ENCODE data around the gene COL27A1.

COL27A1 gene

DNA sequence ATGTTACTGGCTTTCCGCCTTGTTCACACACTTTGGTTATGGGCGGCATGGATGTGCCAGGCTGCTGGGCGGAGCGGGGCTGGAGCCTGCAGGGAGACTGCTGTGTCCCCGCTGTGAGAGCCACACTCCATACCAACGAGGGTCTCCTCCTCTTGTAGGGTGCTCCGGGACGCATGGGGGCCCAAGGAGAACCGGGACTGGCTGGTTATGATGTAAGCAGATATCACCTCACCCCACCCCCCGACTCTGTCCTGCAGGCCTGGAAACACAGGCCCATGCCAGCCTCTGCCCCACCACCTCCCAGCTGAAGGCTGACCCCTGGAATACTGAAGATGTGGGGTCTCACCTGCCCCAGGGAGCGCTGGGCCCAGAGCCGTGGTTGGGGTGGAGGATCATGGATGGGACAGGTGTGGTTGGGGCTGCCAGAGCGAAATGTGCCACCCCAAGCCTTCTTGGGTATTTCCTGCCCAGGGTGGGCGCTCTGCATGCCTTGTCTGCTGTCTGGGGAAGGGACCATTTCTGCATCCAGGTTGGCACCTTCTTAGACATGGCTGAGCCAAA lies 128.3 kb downstream of the COL27A1 start:
- Histone ChIP-seq H3K36me3 (ENCODE audit: insufficient read depth, low read length) (no peaks in the 10 kb centered on the region), H3K27me3 (ENCODE audit: insufficient read depth, low read length) (0 out of 2 replicates have a peak, but pooled peaks cover 6% of the 10 kb centered on the region), H3K4me2 (ENCODE audit: low read length) (no peak overlapping the region), H3K9me3 (ENCODE audit: low read length) (no peaks in the 10 kb centered on the region), H3F3A (ENCODE audit: insufficient read depth, low read length) (no peaks in the 10 kb centered on the region), H3K9me2 (ENCODE audit: low read depth, low read length) (no peaks in the 10 kb centered on the region), H3K9ac (ENCODE audit: low read length) (no peak overlapping the region), H4K20me1 (ENCODE audit: insufficient read depth, low read length) (no peaks in the 10 kb centered on the region), H2AFZ (ENCODE audit: low read length) (no peak overlapping the region), H3K4me1 (ENCODE audit: insufficient read depth, low read length, severe bottlenecking) (no peaks in the 10 kb centered on the region), H3K27ac (ENCODE audit: low read depth, low read length, poor library complexity, severe bottlenecking) (no peak overlapping the region), H3K79me2 (ENCODE audit: insufficient read depth, low read length) (no peaks in the 10 kb centered on the region), H3K4me3 (ENCODE audit: low read depth, low read length, poor library complexity, severe bottlenecking) (no peak overlapping the region)
- TF ChIP-seq, protein P1, sequence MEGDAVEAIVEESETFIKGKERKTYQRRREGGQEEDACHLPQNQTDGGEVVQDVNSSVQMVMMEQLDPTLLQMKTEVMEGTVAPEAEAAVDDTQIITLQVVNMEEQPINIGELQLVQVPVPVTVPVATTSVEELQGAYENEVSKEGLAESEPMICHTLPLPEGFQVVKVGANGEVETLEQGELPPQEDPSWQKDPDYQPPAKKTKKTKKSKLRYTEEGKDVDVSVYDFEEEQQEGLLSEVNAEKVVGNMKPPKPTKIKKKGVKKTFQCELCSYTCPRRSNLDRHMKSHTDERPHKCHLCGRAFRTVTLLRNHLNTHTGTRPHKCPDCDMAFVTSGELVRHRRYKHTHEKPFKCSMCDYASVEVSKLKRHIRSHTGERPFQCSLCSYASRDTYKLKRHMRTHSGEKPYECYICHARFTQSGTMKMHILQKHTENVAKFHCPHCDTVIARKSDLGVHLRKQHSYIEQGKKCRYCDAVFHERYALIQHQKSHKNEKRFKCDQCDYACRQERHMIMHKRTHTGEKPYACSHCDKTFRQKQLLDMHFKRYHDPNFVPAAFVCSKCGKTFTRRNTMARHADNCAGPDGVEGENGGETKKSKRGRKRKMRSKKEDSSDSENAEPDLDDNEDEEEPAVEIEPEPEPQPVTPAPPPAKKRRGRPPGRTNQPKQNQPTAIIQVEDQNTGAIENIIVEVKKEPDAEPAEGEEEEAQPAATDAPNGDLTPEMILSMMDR (IDR thresholded peaks at IDR 0.05; ENCODE audit: low read length) = no peak
- TF ChIP-seq EZH2 (IDR thresholded peaks at IDR 0.05; ENCODE audit: borderline replicate concordance, low read length) = no peak

DNA sequence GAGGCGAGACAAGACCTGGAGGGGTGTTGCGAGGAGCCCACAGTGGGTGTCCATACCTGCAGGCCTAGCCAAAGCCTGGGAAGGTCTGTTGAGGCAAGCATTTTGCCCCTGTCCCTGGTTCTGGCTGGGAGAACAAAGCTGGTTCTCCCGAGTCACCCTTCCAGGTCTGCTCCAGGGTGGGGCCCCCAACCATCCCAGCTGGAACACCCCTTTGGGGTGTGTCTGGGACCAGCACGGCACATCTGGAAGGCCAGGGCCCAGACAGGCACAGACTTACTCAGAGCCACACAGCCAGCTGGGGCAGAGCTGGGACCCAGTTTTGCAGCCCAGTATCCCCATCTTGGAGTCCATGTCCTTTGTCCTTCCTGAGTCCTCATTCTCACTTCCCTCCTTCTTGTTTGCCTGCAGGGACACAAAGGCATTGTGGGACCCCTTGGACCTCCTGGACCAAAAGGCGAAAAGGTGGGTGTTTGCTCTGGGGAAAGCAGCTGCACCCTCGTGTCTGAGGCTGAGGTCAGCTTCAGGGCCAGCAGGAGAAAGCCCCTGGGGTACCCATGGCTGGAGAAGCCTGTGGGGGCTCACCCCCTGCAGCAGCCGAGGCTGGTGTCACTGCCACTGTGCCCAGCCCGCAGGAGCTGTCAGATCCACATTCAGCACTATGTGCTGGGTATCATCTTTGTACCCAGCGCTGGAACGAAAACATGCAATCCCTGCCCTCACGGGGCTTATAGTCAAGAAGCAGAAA lies 129.2 kb downstream of the COL27A1 start:
- Histone ChIP-seq H3K4me2 (ENCODE audit: low read length) (no peak overlapping the region), H3K9me3 (ENCODE audit: low read length) (no peaks in the 10 kb centered on the region), H4K20me1 (ENCODE audit: insufficient read depth, low read length) (no peaks in the 10 kb centered on the region), H3K79me2 (ENCODE audit: insufficient read depth, low read length) (no peaks in the 10 kb centered on the region), H2AFZ (ENCODE audit: low read length) (no peak overlapping the region), H3K27me3 (ENCODE audit: insufficient read depth, low read length) (no peaks in the 10 kb centered on the region), H3K9me2 (ENCODE audit: low read depth, low read length) (no peaks in the 10 kb centered on the region), H3K36me3 (ENCODE audit: insufficient read depth, low read length) (no peaks in the 10 kb centered on the region), H3K4me1 (ENCODE audit: insufficient read depth, low read length, severe bottlenecking) (no peaks in the 10 kb centered on the region), H3F3A (ENCODE audit: insufficient read depth, low read length) (no peaks in the 10 kb centered on the region), H3K9ac (ENCODE audit: low read length) (no peak overlapping the region), H3K4me3 (ENCODE audit: low read depth, low read length, poor library complexity, severe bottlenecking) (no peak overlapping the region), H3K27ac (ENCODE audit: low read depth, low read length, poor library complexity, severe bottlenecking) (no peak overlapping the region)
- TF ChIP-seq, protein P1 (IDR thresholded peaks at IDR 0.05; ENCODE audit: low read length) = no peak
- TF ChIP-seq EZH2 (IDR thresholded peaks at IDR 0.05; ENCODE audit: borderline replicate concordance, low read length) = no peak

DNA sequence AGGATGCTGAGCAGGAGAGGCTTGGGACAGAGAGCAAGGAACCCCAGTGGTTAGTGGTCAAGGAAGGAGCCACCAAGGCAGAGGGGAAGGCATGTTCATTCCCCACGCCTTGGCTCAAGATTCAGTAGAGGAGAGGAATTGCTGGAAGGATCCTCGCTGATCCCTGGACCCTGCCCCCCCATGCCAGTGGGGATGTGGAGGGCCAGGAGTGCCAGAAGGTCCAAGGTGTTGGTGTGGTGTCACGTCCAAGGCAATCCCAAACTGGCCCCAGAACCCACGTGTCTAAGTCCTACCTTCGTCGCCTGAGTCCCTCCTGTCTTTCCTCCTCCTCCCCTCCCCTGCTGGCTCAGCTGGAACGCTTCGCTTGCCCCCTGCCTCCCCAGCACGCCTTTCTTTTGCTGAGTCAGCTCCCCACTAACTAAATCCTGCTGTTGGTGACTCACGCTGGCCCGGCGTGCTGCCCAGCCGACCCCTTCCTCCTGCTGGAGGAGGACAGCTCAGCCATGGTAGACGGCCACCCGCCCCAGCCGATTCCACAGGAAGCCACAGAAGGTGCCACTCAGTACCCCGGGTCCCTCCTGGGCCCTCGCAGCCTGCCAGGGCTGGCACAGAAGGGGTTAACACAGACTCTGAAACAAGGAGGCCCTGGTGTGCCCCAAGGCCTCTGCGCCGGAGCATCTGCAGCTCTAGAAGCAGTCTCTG lies 130.0 kb downstream of the COL27A1 start:
- Histone ChIP-seq H3K4me3 (ENCODE audit: low read depth, low read length, poor library complexity, severe bottlenecking) (no peak overlapping the region), H3K36me3 (ENCODE audit: insufficient read depth, low read length) (no peaks in the 10 kb centered on the region), H3F3A (ENCODE audit: insufficient read depth, low read length) (no peaks in the 10 kb centered on the region), H3K79me2 (ENCODE audit: insufficient read depth, low read length) (no peaks in the 10 kb centered on the region), H3K9me2 (ENCODE audit: low read depth, low read length) (no peaks in the 10 kb centered on the region), H3K27ac (ENCODE audit: low read depth, low read length, poor library complexity, severe bottlenecking) (no peak overlapping the region), H3K4me2 (ENCODE audit: low read length) (no peak overlapping the region), H3K9ac (ENCODE audit: low read length) (no peak overlapping the region), H2AFZ (ENCODE audit: low read length) (no peak overlapping the region), H3K27me3 (ENCODE audit: insufficient read depth, low read length) (no peaks in the 10 kb centered on the region), H3K4me1 (ENCODE audit: insufficient read depth, low read length, severe bottlenecking) (no peaks in the 10 kb centered on the region), H4K20me1 (ENCODE audit: insufficient read depth, low read length) (no peaks in the 10 kb centered on the region), H3K9me3 (ENCODE audit: low read length) (no peaks in the 10 kb centered on the region)
- TF ChIP-seq EZH2 (IDR thresholded peaks at IDR 0.05; ENCODE audit: borderline replicate concordance, low read length) = no peak
- TF ChIP-seq, protein P1 (IDR thresholded peaks at IDR 0.05; ENCODE audit: low read length) = no peak

Data from OCI-LY1 (cell line).